ENCODE measurements around the gene ATM. TPM values are rescaled to one million over a fixed set of nuclear protein-coding genes. Genes with fewer than 3 reads are reported as not detected.

The ATM gene
- total RNA-seq, 1 experiment from 2014 or later: 70.6 TPM

- intact Hi-C loops (cut with micrococcal nuclease): no loop called here
- POLR2A ChIA-PET: interaction anchor here (1.0 to 2.2 kb wide), 2 partner anchors 10 to 34 kb away, joined by 3 to 8 read pairs; no protein-coding TSS in a partner anchor
- CTCF ChIA-PET: interaction anchor here (0.6 to 0.7 kb wide), 2 partner anchors 9 to 1714 kb away, joined by 3 read pairs; no protein-coding TSS in a partner anchor
- Mint-ChIP-seq H3K4me1 (ENCODE audit: insufficient read depth, unreplicated experiment) (peaks cover 16% of the 10 kb centered on the region), H3K9me3 (ENCODE audit: unreplicated experiment) (no peaks in the 10 kb centered on the region), H3K36me3 (ENCODE audit: insufficient read depth, unreplicated experiment) (peaks cover 35% of the 10 kb centered on the region), H3K27ac (ENCODE audit: low read depth, unreplicated experiment) (peak overlapping the region; percentile 9), H3K27me3 (ENCODE audit: insufficient read depth, unreplicated experiment) (no peaks in the 10 kb centered on the region), H3K4me3 (ENCODE audit: unreplicated experiment) (no peak overlapping the region)
- DNase-seq (ENCODE audit: unreplicated experiment): no peak
- TF ChIP-seq CTCF (IDR thresholded peaks at IDR 0.05; ENCODE audit: unreplicated experiment): no peak
- BruUV-seq (replicated peaks): no TSS peak
Observed at GRCh38 chr11:108224911-108225786, 2.3 kb downstream of the ATM start.

- POLR2A ChIA-PET: no interaction called here
Observed at GRCh38 chr11:108226036-108226435, 3.2 kb downstream of the ATM start.

GRCh38 chr11:108228251-108228650 lies 5.4 kb downstream of the ATM start:
- H3K4me1 Mint-ChIP-seq (ENCODE audit: insufficient read depth, unreplicated experiment): peaks cover 7% of the 10 kb centered on the region
- intact Hi-C loops (cut with micrococcal nuclease): no loop called here
- H3K9me3 Mint-ChIP-seq (ENCODE audit: unreplicated experiment): no peaks in the 10 kb centered on the region
- no peak for TF ChIP-seq CTCF (IDR thresholded peaks at IDR 0.05; ENCODE audit: unreplicated experiment)
- DNase-seq (ENCODE audit: unreplicated experiment): no peak
- H3K4me3 Mint-ChIP-seq (ENCODE audit: unreplicated experiment): no peak overlapping the region
- H3K27me3 Mint-ChIP-seq (ENCODE audit: insufficient read depth, unreplicated experiment): no peaks in the 10 kb centered on the region
- peaks cover 65% of the 10 kb centered on the region for H3K36me3 Mint-ChIP-seq (ENCODE audit: insufficient read depth, unreplicated experiment)
- ChIA-PET CTCF (interaction anchor here (0.7 to 1.5 kb wide), 2 partner anchors 58 to 421 kb away, joined by 3 read pairs; no protein-coding TSS in a partner anchor), POLR2A (no interaction called here)
- H3K27ac Mint-ChIP-seq (ENCODE audit: low read depth, unreplicated experiment): no peak overlapping the region
- no TSS peak for BruUV-seq (replicated peaks)

More at GRCh38 chr11:108226036-108226435, 3.2 kb downstream of the ATM start:
- no peaks in the 10 kb centered on the region for H3K27me3 Mint-ChIP-seq (ENCODE audit: insufficient read depth, unreplicated experiment)
- intact Hi-C loops (cut with micrococcal nuclease): no loop called here
- H3K27ac Mint-ChIP-seq (ENCODE audit: low read depth, unreplicated experiment): no peak overlapping the region
- TF ChIP-seq CTCF (IDR thresholded peaks at IDR 0.05; ENCODE audit: unreplicated experiment): no peak
- H3K36me3 Mint-ChIP-seq (ENCODE audit: insufficient read depth, unreplicated experiment): peaks cover 44% of the 10 kb centered on the region
- H3K4me1 Mint-ChIP-seq (ENCODE audit: insufficient read depth, unreplicated experiment): peaks cover 7% of the 10 kb centered on the region
- CTCF ChIA-PET: interaction anchor here (0.5 to 1.0 kb wide), 3 partner anchors 76 to 1713 kb away, joined by 3 read pairs; no protein-coding TSS in a partner anchor
- DNase-seq (ENCODE audit: unreplicated experiment): no peak
- H3K9me3 Mint-ChIP-seq (ENCODE audit: unreplicated experiment): no peaks in the 10 kb centered on the region
- no peak overlapping the region for H3K4me3 Mint-ChIP-seq (ENCODE audit: unreplicated experiment)
- BruUV-seq (replicated peaks): no TSS peak

GRCh38 chr11:108233277-108233945 lies 10.5 kb downstream of the ATM start:
- Mint-ChIP-seq H3K4me3 (ENCODE audit: unreplicated experiment) (no peak overlapping the region), H3K9me3 (ENCODE audit: unreplicated experiment) (no peaks in the 10 kb centered on the region), H3K27me3 (ENCODE audit: insufficient read depth, unreplicated experiment) (no peaks in the 10 kb centered on the region), H3K27ac (ENCODE audit: low read depth, unreplicated experiment) (no peak overlapping the region), H3K4me1 (ENCODE audit: insufficient read depth, unreplicated experiment) (peaks cover 7% of the 10 kb centered on the region), H3K36me3 (ENCODE audit: insufficient read depth, unreplicated experiment) (peaks cover 84% of the 10 kb centered on the region)
- no peak for TF ChIP-seq CTCF (IDR thresholded peaks at IDR 0.05; ENCODE audit: unreplicated experiment)
- ChIA-PET POLR2A (no interaction called here), CTCF (interaction anchor here (0.6 to 1.1 kb wide), 4 partner anchors 11 to 115 kb away, joined by 3 read pairs; partner anchors contain the start of genes ATM and NPAT)
- intact Hi-C loops (cut with micrococcal nuclease): no loop called here
- DNase-seq (ENCODE audit: unreplicated experiment): no peak
- no TSS peak for BruUV-seq (replicated peaks)

Data from MCF 10A (cell line).